Retinal pigment epithelial cell (primary cell): Measurements from ENCODE around the gene C1QL1.
A peak's percentile ranks its signal among the peaks of the same experiment; 100 is the strongest.

ENCODE experiments used
- DNase-seq: peaks from one replicate; pipeline ENCODE4 v3.0.0-alpha.2; 2010; ENCODE audit warnings: low read depth
- H3K4me3 ChIP-seq: 2 replicates; pipeline ENCODE4 v1.5.1; 2011; ENCODE audit warnings: mild to moderate bottlenecking, low read length, control low read depth, moderate library complexity
- TF ChIP-seq, protein P1 (sequence below): conservative IDR thresholded peaks from 2 replicates; pipeline ENCODE4 v1.5.1; 2011; ENCODE audit warnings: low read depth, low read length, control low read depth, inconsistent platforms

The C1QL1 gene

DNA sequence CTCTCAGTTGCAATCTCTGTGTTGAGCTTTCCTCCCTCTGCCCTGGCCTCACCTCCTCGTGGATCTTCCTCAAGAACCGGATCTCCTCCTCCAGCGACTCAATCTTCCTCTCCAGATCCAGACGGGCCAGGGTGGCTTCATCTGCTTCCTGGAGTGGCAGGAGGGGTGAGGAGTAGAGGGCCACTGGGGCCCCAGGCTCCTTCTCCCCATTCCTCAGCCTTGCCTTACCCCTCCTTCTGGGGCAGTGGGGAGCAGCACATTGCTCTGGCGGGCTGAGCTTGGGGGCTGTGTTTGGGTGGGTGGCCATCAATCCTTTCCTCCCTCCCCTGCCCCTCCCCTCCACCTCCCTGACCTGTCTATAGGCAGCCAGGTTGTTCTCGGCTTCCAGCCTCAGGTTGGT is 54.4 kb downstream of the C1QL1 start:
- TF ChIP-seq, protein P1, sequence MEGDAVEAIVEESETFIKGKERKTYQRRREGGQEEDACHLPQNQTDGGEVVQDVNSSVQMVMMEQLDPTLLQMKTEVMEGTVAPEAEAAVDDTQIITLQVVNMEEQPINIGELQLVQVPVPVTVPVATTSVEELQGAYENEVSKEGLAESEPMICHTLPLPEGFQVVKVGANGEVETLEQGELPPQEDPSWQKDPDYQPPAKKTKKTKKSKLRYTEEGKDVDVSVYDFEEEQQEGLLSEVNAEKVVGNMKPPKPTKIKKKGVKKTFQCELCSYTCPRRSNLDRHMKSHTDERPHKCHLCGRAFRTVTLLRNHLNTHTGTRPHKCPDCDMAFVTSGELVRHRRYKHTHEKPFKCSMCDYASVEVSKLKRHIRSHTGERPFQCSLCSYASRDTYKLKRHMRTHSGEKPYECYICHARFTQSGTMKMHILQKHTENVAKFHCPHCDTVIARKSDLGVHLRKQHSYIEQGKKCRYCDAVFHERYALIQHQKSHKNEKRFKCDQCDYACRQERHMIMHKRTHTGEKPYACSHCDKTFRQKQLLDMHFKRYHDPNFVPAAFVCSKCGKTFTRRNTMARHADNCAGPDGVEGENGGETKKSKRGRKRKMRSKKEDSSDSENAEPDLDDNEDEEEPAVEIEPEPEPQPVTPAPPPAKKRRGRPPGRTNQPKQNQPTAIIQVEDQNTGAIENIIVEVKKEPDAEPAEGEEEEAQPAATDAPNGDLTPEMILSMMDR = no peak
- DNase-seq = no peak
- H3K4me3 ChIP-seq = no peak overlapping the region

DNA sequence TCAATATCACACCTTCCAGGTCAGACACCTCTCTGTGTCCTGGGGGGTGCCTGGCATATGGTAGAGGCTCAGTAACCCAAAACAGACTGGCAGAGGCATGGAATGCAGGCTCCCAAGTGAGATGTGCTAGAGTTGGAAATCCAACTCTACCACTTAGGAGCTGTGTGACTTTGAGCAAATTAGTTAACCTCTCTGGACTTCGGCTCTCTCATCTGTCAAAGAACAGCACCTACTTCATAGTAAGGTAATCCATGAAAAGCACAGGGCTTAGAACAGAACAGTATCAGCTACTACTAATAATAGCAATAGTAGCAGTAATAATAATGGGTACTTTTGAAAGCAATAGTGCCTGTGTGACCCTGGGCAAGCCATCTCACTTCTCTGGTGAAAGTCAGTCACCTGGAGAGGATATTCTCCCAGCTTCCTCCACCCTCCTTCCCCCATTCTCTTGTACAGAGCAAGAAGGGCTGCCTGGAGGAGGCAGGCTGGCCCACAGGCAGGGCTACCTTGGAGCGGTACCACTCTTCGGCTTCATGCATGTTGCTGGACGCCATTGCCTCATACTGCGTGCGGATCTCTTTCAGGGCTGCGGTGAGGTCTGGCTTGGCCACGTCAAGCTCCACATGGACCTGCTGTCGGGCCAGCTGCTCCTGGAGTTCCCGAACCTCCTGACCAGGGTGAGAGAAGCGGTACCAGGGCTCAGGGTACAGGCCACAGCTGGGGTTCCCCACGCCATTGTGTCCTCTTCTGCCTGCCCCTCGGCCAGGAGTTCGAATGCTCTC is 55.1 kb downstream of the C1QL1 start:
- TF ChIP-seq, protein P1 = no peak
- DNase-seq = no peak
- no peak overlapping the region for H3K4me3 ChIP-seq

DNA sequence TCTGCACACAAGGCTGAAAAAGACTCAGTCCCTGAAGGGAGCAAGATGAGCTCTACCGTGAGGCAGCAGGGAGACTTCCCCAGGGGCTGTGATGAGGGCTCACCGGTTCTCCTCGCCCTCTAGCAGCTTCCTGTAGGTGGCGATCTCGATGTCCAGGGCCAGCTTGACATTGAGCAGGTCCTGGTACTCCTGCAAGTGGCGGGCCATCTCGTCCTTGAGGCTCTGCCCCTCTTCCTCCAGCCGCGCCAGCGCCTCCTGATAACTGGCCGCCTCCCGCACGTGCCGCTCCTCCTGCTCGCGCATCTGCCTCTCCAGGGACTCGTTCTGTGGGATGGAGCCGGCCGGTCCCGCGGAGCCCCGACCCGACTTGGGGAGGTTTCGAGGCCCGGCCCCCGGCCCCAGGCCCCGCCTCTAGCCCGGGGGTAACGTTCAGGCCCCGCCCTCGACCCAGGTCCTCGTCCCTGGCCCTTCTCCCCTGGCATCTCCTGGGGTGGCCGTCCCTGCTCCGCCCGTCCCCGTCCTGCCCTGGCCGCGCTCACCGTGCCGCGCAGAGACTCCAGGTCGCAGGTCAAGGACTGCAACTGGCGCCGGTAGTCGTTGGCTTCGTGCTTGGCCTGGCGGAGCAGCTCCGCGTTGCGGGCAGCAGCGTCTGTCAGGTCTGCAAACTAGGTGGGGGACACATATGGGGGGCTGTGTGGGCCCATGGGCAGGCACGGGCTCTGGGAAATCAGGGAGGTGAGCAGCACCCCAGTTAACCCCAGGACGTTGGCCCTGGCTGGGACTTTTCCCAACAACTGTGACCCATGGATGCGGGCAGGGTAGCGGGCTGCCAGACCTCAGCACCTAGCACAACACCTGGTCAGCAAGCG is 56.7 kb downstream of the C1QL1 start:
- H3K4me3 ChIP-seq = peak overlapping the region; percentile 22
- TF ChIP-seq, protein P1 = peak; percentile 85
- DNase-seq = no peak

DNA sequence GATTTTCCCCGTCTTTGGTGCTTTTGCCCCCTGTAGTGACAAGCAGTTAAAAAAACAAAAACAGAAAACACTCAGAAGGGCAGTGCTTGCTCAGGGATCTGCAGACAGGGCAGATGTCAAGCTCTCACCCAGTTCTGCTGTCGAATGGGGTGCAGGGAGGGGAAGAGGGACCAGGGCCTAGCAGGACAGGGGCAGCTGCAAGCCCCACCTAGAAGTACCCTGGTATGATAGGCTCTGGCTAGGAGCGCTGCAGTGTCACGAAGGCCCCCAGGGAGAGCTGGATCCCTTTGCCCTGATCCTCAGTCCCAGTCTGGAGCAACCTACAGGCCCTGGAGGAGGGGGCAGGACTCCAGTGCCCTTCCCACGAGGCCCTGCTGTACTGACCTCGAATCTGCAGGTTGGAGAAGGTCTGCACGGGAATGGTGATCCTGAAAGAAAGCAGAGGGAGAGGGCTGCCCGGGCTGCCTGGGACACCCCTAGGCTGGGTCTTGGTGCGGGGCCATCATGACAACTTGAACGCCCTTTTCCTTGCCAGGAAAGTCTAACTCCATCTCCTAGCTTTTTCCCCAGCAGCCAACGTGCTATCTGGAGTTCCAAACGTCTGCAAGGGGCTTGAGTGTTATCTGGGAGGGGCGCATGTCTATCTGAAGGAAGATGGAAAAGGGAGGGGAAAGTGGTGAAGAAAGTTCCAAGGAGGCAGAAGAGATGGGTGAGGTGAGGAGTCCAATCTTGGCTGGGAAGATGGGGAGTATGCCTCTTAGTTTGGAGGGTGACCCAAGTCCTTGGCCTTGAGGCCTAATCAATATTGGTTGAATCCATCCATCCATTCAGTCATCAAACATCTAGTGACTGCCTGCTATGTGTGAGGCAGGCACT is 57.6 kb downstream of the C1QL1 start:
- no peak overlapping the region for H3K4me3 ChIP-seq
- DNase-seq = no peak
- TF ChIP-seq, protein P1 = no peak
